PC-9 (cell line): ENCODE data around the gene EFNA3. TPM values are rescaled to one million over a fixed set of nuclear protein-coding genes. Genes with fewer than 3 reads are reported as not detected.

Source experiments
- BruUV-seq: library from RNA; stranded (reverse); fragments of 400-500 nt; replicated peaks from 2 replicates; lab custom pipeline; 2021; lab: Mats Ljungman, UMichigan
- CTCF ChIA-PET: fragments of 300-600 bp; sonication (Branson Sonifier 250); formaldehyde crosslinking; loops from one replicate; lab custom pipeline; 2022; ENCODE audit warnings: antibody characterized with exemption; lab: Charles Lee
- POLR2A ChIA-PET: fragments of 300-600 bp; sonication (Branson Sonifier 250); formaldehyde crosslinking; loops from one replicate; lab custom pipeline; 2022; ENCODE audit warnings: antibody characterized with exemption; ENCODE audit not compliant: unreplicated experiment; lab: Charles Lee
- DNase-seq, 2 experiments: peaks; one replicate each; pipeline versions ENCODE4 v3.0.0 to v3.0.0-alpha.2; 2015 to 2022; ENCODE audit warnings: mixed read lengths in 1 of 2
- H2AFZ ChIP-seq: fragments of 200-600 bp; sonication (generic); 2 replicates; pipeline ENCODE4 v1.8.1; 2017; ENCODE audit warnings: antibody characterized with exemption
- H3F3A ChIP-seq: fragments of 200-600 bp; sonication (generic); 2 replicates; pipeline ENCODE4 v1.8.1; 2017; ENCODE audit warnings: antibody characterized with exemption, mild to moderate bottlenecking, low read depth; ENCODE audit not compliant: insufficient read depth
- H3K27ac ChIP-seq: fragments of 200-600 bp; sonication (generic); 2 replicates; pipeline ENCODE4 v1.6.1; 2016; ENCODE audit warnings: mixed run types
- H3K27me3 ChIP-seq: fragments of 200-600 bp; sonication (generic); 2 replicates; pipeline ENCODE4 v1.6.1; 2016; ENCODE audit warnings: low read depth, mixed run types; ENCODE audit not compliant: insufficient read depth
- H3K36me3 ChIP-seq: fragments of 200-600 bp; sonication (generic); 2 replicates; pipeline ENCODE4 v1.6.1; 2016; ENCODE audit warnings: low read depth, mixed run types
- H3K4me1 ChIP-seq: fragments of 200-600 bp; sonication (generic); replicated peaks from 2 replicates; pipeline ENCODE4 v1.6.1; 2016; ENCODE audit warnings: mixed run types; ENCODE audit not compliant: insufficient read depth
- H3K4me2 ChIP-seq: fragments of 200-600 bp; sonication (generic); 2 replicates; pipeline ENCODE4 v1.6.1; 2017; ENCODE audit warnings: mixed run types
- H3K4me3 ChIP-seq: fragments of 200-600 bp; sonication (generic); 2 replicates; pipeline ENCODE4 v1.6.1; 2016; ENCODE audit warnings: mixed run types
- H3K79me2 ChIP-seq: fragments of 200-600 bp; sonication (generic); 2 replicates; pipeline ENCODE4 v1.6.1; 2017; ENCODE audit warnings: low read depth, mixed run types
- H3K9me2 ChIP-seq: fragments of 200-600 bp; sonication (generic); 2 replicates; pipeline ENCODE4 v1.8.1; 2017; ENCODE audit warnings: mild to moderate bottlenecking; ENCODE audit not compliant: insufficient read depth
- H3K9me3 ChIP-seq: fragments of 200-600 bp; sonication (generic); 2 replicates; pipeline ENCODE4 v1.8.1; 2016; ENCODE audit warnings: low read depth; ENCODE audit not compliant: insufficient read depth
- H4K20me1 ChIP-seq: fragments of 200-600 bp; sonication (generic); 2 replicates; pipeline ENCODE4 v1.8.1; 2017; ENCODE audit not compliant: insufficient read depth
- CTCF ChIP-seq: fragments of 200-600 bp; sonication (generic); conservative IDR thresholded peaks from 2 replicates; pipeline ENCODE4 v1.6.1; 2017; ENCODE audit warnings: mixed run types, antibody characterized with exemption, mild to moderate bottlenecking, moderate library complexity
- EZH2 ChIP-seq: fragments of 200-600 bp; sonication (generic); IDR thresholded peaks from 2 replicates; pipeline ENCODE4 v1.8.0; 2017; ENCODE audit warnings: antibody characterized with exemption, low read depth
- intact Hi-C: fragments of 100-400 bp; cut with micrococcal nuclease; formaldehyde crosslinking; loops from one replicate; pipeline ENCODE4 v1.10.0; 2022; ENCODE audit not compliant: unreplicated experiment
- total RNA-seq: library from RNA; stranded (reverse); gene quantifications from 2 replicates; pipeline ENCODE4 v1.2.3, GENCODE V29; 2021

EFNA3 gene
- total RNA-seq, 1 experiment from 2014 or later: 6.7 TPM

- CTCF ChIA-PET: interaction anchor here (0.5 to 1.4 kb wide), 14 partner anchors 10 to 598 kb away, joined by 3 to 11 read pairs (median 4); partner anchors contain the start of genes PBXIP1, SHC1 and ZBTB7B
- POLR2A ChIA-PET: interaction anchor here (0.5 to 1.0 kb wide), 4 partner anchors 15 to 1741 kb away, joined by 3 to 10 read pairs (median 4); partner anchors contain the start of gene SHC1
- TF ChIP-seq CTCF (peak; percentile 89), EZH2 (no peak)
- intact Hi-C loops: loop anchor here (2.0 kb wide), 1 partner anchor 90 kb away; the partner anchor contains the start of gene PYGO2
- H3K27ac ChIP-seq: peak within 1 kb of the TSS; percentile 67
- no peaks in the 10 kb centered on the region for H3K9me3 ChIP-seq
- peaks cover 24% of the 10 kb centered on the region for H3K79me2 ChIP-seq
- H3K4me1 ChIP-seq: peaks cover 34% of the 10 kb centered on the region
- no TSS peak for BruUV-seq
- peak within 1 kb of the TSS; percentile 73 for H3K4me3 ChIP-seq
- peak; percentile 64 to 88 for DNase-seq
- H3K36me3 ChIP-seq: no peaks in the 10 kb centered on the region
- H3K9me2 ChIP-seq: no peaks in the 10 kb centered on the region
- peak within 1 kb of the TSS; percentile 99 for H3K4me2 ChIP-seq
- peak within 1 kb of the TSS; percentile 92 for H2AFZ ChIP-seq
- peaks cover 27% of the 10 kb centered on the region for H3F3A ChIP-seq
- H3K27me3 ChIP-seq: no peaks in the 10 kb centered on the region
- no peaks in the 10 kb centered on the region for H4K20me1 ChIP-seq
Observed at GRCh38 chr1:155050560-155051341, 27.9 kb upstream of the EFNA3 start, which contains the start of gene ADAM15. Gene ADAM15 (plus strand): TSS chr1:155051316. CDS start chr1:155051387, 71 bp downstream.

GRCh38 chr1:155051342-155051776 is 27.3 kb upstream of the EFNA3 start:
- Histone ChIP-seq H3K4me2 (peak overlapping the region; percentile 85), H3K9me3 (no peaks in the 10 kb centered on the region), H3K79me2 (peaks cover 24% of the 10 kb centered on the region), H3K27me3 (no peaks in the 10 kb centered on the region), H4K20me1 (no peaks in the 10 kb centered on the region), H2AFZ (peak overlapping the region; percentile 90), H3K9me2 (no peaks in the 10 kb centered on the region), H3F3A (peaks cover 27% of the 10 kb centered on the region), H3K4me1 (peaks cover 34% of the 10 kb centered on the region), H3K4me3 (peak overlapping the region; percentile 73), H3K36me3 (no peaks in the 10 kb centered on the region), H3K27ac (0 out of 2 replicates have a peak overlapping the region, but pooled peaks have one; percentile 3)
- ChIA-PET POLR2A (interaction anchor here (0.5 to 1.0 kb wide), 4 partner anchors 16 to 1438 kb away, joined by 3 to 10 read pairs (median 4); partner anchors contain the start of gene SHC1), CTCF (interaction anchor here (0.6 to 1.4 kb wide), 11 partner anchors 13 to 456 kb away, joined by 3 to 11 read pairs (median 4); partner anchors contain the start of genes PBXIP1, SHC1 and ZBTB7B)
- intact Hi-C loops: loop anchor here (2.0 kb wide), 1 partner anchor 91 kb away; the partner anchor contains the start of gene PYGO2
- TF ChIP-seq CTCF (no peak), EZH2 (no peak)
- DNase-seq: no peak
- BruUV-seq: no TSS peak

GRCh38 chr1:155051777-155052398 is 26.7 kb upstream of the EFNA3 start:
- Histone ChIP-seq H3K27me3 (no peaks in the 10 kb centered on the region), H3K4me1 (peaks cover 34% of the 10 kb centered on the region), H3K36me3 (no peaks in the 10 kb centered on the region), H3K79me2 (peaks cover 24% of the 10 kb centered on the region), H3K9me2 (no peaks in the 10 kb centered on the region), H3K9me3 (no peaks in the 10 kb centered on the region), H3K4me3 (peak overlapping the region; percentile 73), H3K4me2 (peak overlapping the region; percentile 85), H2AFZ (peak overlapping the region; percentile 90), H3K27ac (0 out of 2 replicates have a peak overlapping the region, but pooled peaks have one; percentile 3), H3F3A (peaks cover 27% of the 10 kb centered on the region), H4K20me1 (no peaks in the 10 kb centered on the region)
- BruUV-seq: no TSS peak
- intact Hi-C loops: loop anchor here (1.0 to 2.0 kb wide), 2 partner anchors 51 to 91 kb away; partner anchors contain the start of gene PYGO2
- CTCF ChIA-PET: interaction anchor here (0.6 to 1.4 kb wide), 12 partner anchors 33 to 643 kb away, joined by 3 to 17 read pairs (median 5); partner anchors contain the start of genes KCNN3, PBXIP1 and ZBTB7B
- DNase-seq: peak in 1 of 2 experiments; percentile 64
- TF ChIP-seq CTCF: no peak
- no peak for TF ChIP-seq EZH2
- POLR2A ChIA-PET: interaction anchor here (0.5 to 0.8 kb wide), 6 partner anchors 33 to 1438 kb away, joined by 3 to 7 read pairs (median 4); partner anchors contain the start of genes FLAD1 and ZBTB7B
